Measurements from ENCODE around the gene COASY.
A peak's percentile ranks its signal among the peaks of the same experiment; 100 is the strongest.
"Not testable (repeated sequence)": the region's sequence is repeated elsewhere in the genome, so short reads cannot be mapped to it uniquely, and the experiment has no call there.

COASY gene

GRCh38 chr17:42554250-42555121 is 7.5 kb upstream of the COASY start:
- DNase-seq: peak; percentile 77

GRCh38 chr17:42555122-42555622 is 6.8 kb upstream of the COASY start:
- no peak for DNase-seq

GRCh38 chr17:42555961-42556617 is 5.9 kb upstream of the COASY start:
- not testable (repeated sequence) for DNase-seq

GRCh38 chr17:42559075-42559474 is 2.9 kb upstream of the COASY start:
- DNase-seq: no peak

- DNase-seq: no peak
These were observed 1.7 kb upstream of the COASY start for GRCh38 chr17:42560246-42560645.

- DNase-seq: no peak
These were observed 617 bp downstream of the COASY start for GRCh38 chr17:42562388-42563142.

GRCh38 chr17:42563143-42563509 is 1.2 kb downstream of the COASY start:
- no peak for DNase-seq

- no peak for DNase-seq
These were observed 1.6 kb downstream of the COASY start for GRCh38 chr17:42563543-42563942.

GRCh38 chr17:42563950-42564349 is 2.0 kb downstream of the COASY start:
- DNase-seq: no peak

GRCh38 chr17:42564815-42565522 is 3.0 kb downstream of the COASY start:
- DNase-seq: no peak

- no peak for DNase-seq
These were observed 3.7 kb downstream of the COASY start for GRCh38 chr17:42565523-42566214.

GRCh38 chr17:42566215-42566882 is 4.4 kb downstream of the COASY start:
- no peak for DNase-seq

- peak; percentile 93 for DNase-seq
These were observed 5.1 kb downstream of the COASY start, which contains the start of gene MLX for GRCh38 chr17:42566883-42567573. Gene MLX, plus strand, starts transcription at chr17:42567100. Its CDS starts 25 bp downstream, at chr17:42567125.

- DNase-seq: no peak
These were observed 6.6 kb downstream of the COASY start for GRCh38 chr17:42568341-42569111.

GRCh38 chr17:42571435-42572225 is 9.7 kb downstream of the COASY start:
- DNase-seq: no peak

- no peak for DNase-seq
These were observed 11.1 kb downstream of the COASY start for GRCh38 chr17:42573095-42573494.

GRCh38 chr17:42574463-42574862 is 12.5 kb downstream of the COASY start:
- no peak for DNase-seq

- no peak for DNase-seq
These were observed 15.2 kb downstream of the COASY start for GRCh38 chr17:42577140-42577531.
